ENCODE measurements around the gene KIRREL3. TPM values are rescaled to one million over a fixed set of nuclear protein-coding genes. Genes with fewer than 3 reads are reported as not detected.
A peak's percentile ranks its signal among the peaks of the same experiment; 100 is the strongest.

Gene KIRREL3
- polyA plus RNA-seq, 2 of the 4 experiments (the other 2 are of a cell fraction): 3.0 to 11.0 TPM

- 74% methylated on average over 3 of the region's 3 CpGs for WGBS (ENCODE audit: missing lambda C conversion rate)
- H3K4me2 ChIP-seq: no peak overlapping the region
- peak overlapping the region in 1 of 2 experiments; percentile 40; a peak in 1 of 6 replicates for H3K27ac ChIP-seq
- ATAC-seq: no peak
- TF ChIP-seq GATA3 (IDR thresholded peaks at IDR 0.05; ENCODE audit: borderline replicate concordance): no peak
- no peak for TF ChIP-seq REST (IDR thresholded peaks at IDR 0.05)
- no peak for TF ChIP-seq PHF8 (IDR thresholded peaks at IDR 0.05; ENCODE audit: borderline replicate concordance, low read depth)
- no peak for TF ChIP-seq SREBF2 (IDR thresholded peaks at IDR 0.05)
- TF ChIP-seq EHF (CRISPR knock-in tag; IDR thresholded peaks at IDR 0.05): no peak
- TF ChIP-seq CHD2 (IDR thresholded peaks at IDR 0.05; ENCODE audit: low read length, partially characterized antibody): no peak
- no peak for TF ChIP-seq PBX3 (IDR thresholded peaks at IDR 0.05)
- no peak for TF ChIP-seq FOSB (CRISPR knock-in tag; IDR thresholded peaks at IDR 0.05)
- no peak for TF ChIP-seq MAX (IDR thresholded peaks at IDR 0.05)
- TF ChIP-seq CEBPB (IDR thresholded peaks at IDR 0.05): no peak
- TF ChIP-seq RCOR1 (IDR thresholded peaks at IDR 0.05; ENCODE audit: low read depth, low read length): no peak
- TF ChIP-seq ZSCAN20 (CRISPR knock-in tag; IDR thresholded peaks at IDR 0.05): no peak
- no peak for TF ChIP-seq MYC (IDR thresholded peaks at IDR 0.05; ENCODE audit: borderline replicate concordance, low read length)
- TF ChIP-seq CBX2 (IDR thresholded peaks at IDR 0.05; ENCODE audit: borderline replicate concordance, low read depth): no peak
- no peak for TF ChIP-seq HOXA7 (CRISPR knock-in tag; IDR thresholded peaks at IDR 0.05)
- H3K9me3 ChIP-seq: no peaks in the 10 kb centered on the region
- H3K4me1 ChIP-seq: peaks cover 20% of the 10 kb centered on the region
- DNase-seq (ENCODE audit: low read depth in 1 of 2, low spot score in 1 of 2): no peak
- FAIRE-seq: no peak
- ChIA-PET CTCF (interaction anchor here (1.2 kb wide), 1 partner anchor 116 kb away, joined by 3 read pairs; no protein-coding TSS in a partner anchor), POLR2A (no interaction called here)
- H3K4me3 ChIP-seq: no peak overlapping the region
Measured at GRCh38 chr11:126874276-126874675, 126.3 kb downstream of the KIRREL3 start.

GRCh38 chr11:126871792-126872191 lies 128.8 kb downstream of the KIRREL3 start:
- peak overlapping the region; percentile 52 for H3K4me2 ChIP-seq
- TF ChIP-seq PHF8 (IDR thresholded peaks at IDR 0.05; ENCODE audit: borderline replicate concordance, low read depth) (no peak), SREBF2 (IDR thresholded peaks at IDR 0.05) (no peak), HOXB5 (CRISPR knock-in tag; IDR thresholded peaks at IDR 0.05) (no peak), FOSL2 (IDR thresholded peaks at IDR 0.05) (no peak), FOSL2 (CRISPR knock-in tag; IDR thresholded peaks at IDR 0.05) (peak; percentile 32), HEYL (CRISPR knock-in tag; IDR thresholded peaks at IDR 0.05) (no peak)
- peak overlapping the region in 1 of 2 experiments; percentile 35; a peak in 4 of 6 replicates for H3K27ac ChIP-seq
- ChIA-PET CTCF (no interaction called here), POLR2A (no interaction called here)
- H3K4me3 ChIP-seq: no peak overlapping the region
- peaks cover 20% of the 10 kb centered on the region for H3K4me1 ChIP-seq
- ATAC-seq (peak; percentile 79 to 92), DNase-seq (ENCODE audit: low read depth in 1 of 2, low spot score in 1 of 2) (peak; percentile 2 to 61), FAIRE-seq (no peak)
- H3K9me3 ChIP-seq: no peaks in the 10 kb centered on the region

- 0 out of 6 replicates have a peak overlapping the region, but pooled peaks of 1 of the 2 experiments have one; percentile 32 for H3K27ac ChIP-seq
- ChIA-PET CTCF (interaction anchor here (1.0 to 1.5 kb wide), 3 partner anchors 9 to 120 kb away, joined by 3 read pairs; no protein-coding TSS in a partner anchor), POLR2A (no interaction called here)
- peaks cover 20% of the 10 kb centered on the region for H3K4me1 ChIP-seq
- H3K4me2 ChIP-seq: no peak overlapping the region
- H3K9me3 ChIP-seq: no peaks in the 10 kb centered on the region
- WGBS (ENCODE audit: missing lambda C conversion rate): 93% methylated on average over 2 of the region's 4 CpGs
- DNase-seq (ENCODE audit: low read depth in 1 of 2, low spot score in 1 of 2): no peak
- ATAC-seq: no peak
- no peak for FAIRE-seq
- H3K4me3 ChIP-seq: no peak overlapping the region
- TF ChIP-seq NPAS2 (CRISPR knock-in tag; IDR thresholded peaks at IDR 0.05; ENCODE audit: borderline replicate concordance): no peak
- no peak for TF ChIP-seq EHMT2 (IDR thresholded peaks at IDR 0.05; ENCODE audit: low read depth)
- no peak for TF ChIP-seq MAFK (IDR thresholded peaks at IDR 0.05; ENCODE audit: partially characterized antibody)
- TF ChIP-seq FOSL2 (IDR thresholded peaks at IDR 0.05): no peak
- TF ChIP-seq FOSL2 (CRISPR knock-in tag; IDR thresholded peaks at IDR 0.05): no peak
- no peak for TF ChIP-seq CEBPB (IDR thresholded peaks at IDR 0.05)
- TF ChIP-seq PBX3 (IDR thresholded peaks at IDR 0.05): no peak
- no peak for TF ChIP-seq HMGXB4 (CRISPR knock-in tag; IDR thresholded peaks at IDR 0.05; ENCODE audit: borderline replicate concordance)
- no peak for TF ChIP-seq MAX (IDR thresholded peaks at IDR 0.05)
- TF ChIP-seq KDM1A (IDR thresholded peaks at IDR 0.05; ENCODE audit: low read depth): no peak
- no peak for TF ChIP-seq KDM5A (IDR thresholded peaks at IDR 0.05)
- TF ChIP-seq RARB (CRISPR knock-in tag; IDR thresholded peaks at IDR 0.05): no peak
- no peak for TF ChIP-seq BHLHE40 (IDR thresholded peaks at IDR 0.05; ENCODE audit: low read depth, low read length)
Measured at GRCh38 chr11:126870021-126870420, 130.5 kb downstream of the KIRREL3 start.

Data from A549 (cell line).